Measurements from ENCODE around the gene SLTM. TPM values are rescaled to one million over a fixed set of nuclear protein-coding genes. Genes with fewer than 3 reads are reported as not detected.
A peak's percentile ranks its signal among the peaks of the same experiment; 100 is the strongest.
"Not testable (repeated sequence)": the region's sequence is repeated elsewhere in the genome, so short reads cannot be mapped to it uniquely, and the experiment has no call there.

Gene SLTM
- total RNA-seq, 1 donor from 2014 or later, result 68.2 TPM

GRCh38 chr15:58898150-58898680 is 35.3 kb downstream of the SLTM start:
- Histone ChIP-seq H3K27me3 (ENCODE audit: insufficient read depth, low read length) (no peaks in the 10 kb centered on the region), H3K27ac (ENCODE audit: low read depth, low read length) (no peak overlapping the region), H3K79me2 (ENCODE audit: insufficient read depth, low read length) (peaks cover 14% of the 10 kb centered on the region), H3K4me3 (ENCODE audit: insufficient read depth, low read depth, low read length) (no peak overlapping the region), H2AFZ (ENCODE audit: low read depth, low read length) (no peak overlapping the region), H4K20me1 (ENCODE audit: insufficient read depth, low read length) (peaks cover 16% of the 10 kb centered on the region), H3K9ac (ENCODE audit: low read length) (no peak overlapping the region), H3K36me3 (ENCODE audit: insufficient read depth, low read length) (peaks cover 55% of the 10 kb centered on the region), H3K9me3 (ENCODE audit: insufficient read depth, low read depth, low read length) (no peaks in the 10 kb centered on the region), H3K4me1 (ENCODE audit: insufficient read depth, low read length) (no peaks in the 10 kb centered on the region), H3K4me2 (ENCODE audit: low read length) (no peak overlapping the region)
- no peak for TF ChIP-seq EZH2 (IDR thresholded peaks at IDR 0.05; ENCODE audit: insufficient read depth, low read length)
- TF ChIP-seq CTCF (IDR thresholded peaks at IDR 0.05; ENCODE audit: insufficient read depth, low read depth, low read length), result no peak
- H3K36me3 Mint-ChIP-seq (ENCODE audit: low read depth, unreplicated experiment), result peaks cover 12% of the 10 kb centered on the region
- H3K27me3 Mint-ChIP-seq (ENCODE audit: low read depth, unreplicated experiment), result no peaks in the 10 kb centered on the region
- H3K4me3 Mint-ChIP-seq (ENCODE audit: unreplicated experiment), result no peak overlapping the region
- H3K9me3 Mint-ChIP-seq (ENCODE audit: unreplicated experiment), result no peaks in the 10 kb centered on the region
- DNase-seq (ENCODE audit: low read depth) (no peak), FAIRE-seq (no peak)
- no peak overlapping the region for H3K27ac Mint-ChIP-seq (ENCODE audit: unreplicated experiment)
- no peaks in the 10 kb centered on the region for H3K4me1 Mint-ChIP-seq (ENCODE audit: low read depth, unreplicated experiment)

- DNase-seq (ENCODE audit: low read depth) (peak; percentile 44), FAIRE-seq (no peak)
- Mint-ChIP-seq H3K9me3 (ENCODE audit: unreplicated experiment) (no peaks in the 10 kb centered on the region), H3K4me1 (ENCODE audit: low read depth, unreplicated experiment) (peaks cover 4% of the 10 kb centered on the region), H3K27me3 (ENCODE audit: low read depth, unreplicated experiment) (no peaks in the 10 kb centered on the region), H3K27ac (ENCODE audit: unreplicated experiment) (peak overlapping the region; percentile 16), H3K4me3 (ENCODE audit: unreplicated experiment) (no peak overlapping the region), H3K36me3 (ENCODE audit: low read depth, unreplicated experiment) (peaks cover 23% of the 10 kb centered on the region)
- H3K4me1 ChIP-seq (ENCODE audit: insufficient read depth, low read length), result no peaks in the 10 kb centered on the region
- no peak overlapping the region for H3K4me3 ChIP-seq (ENCODE audit: insufficient read depth, low read depth, low read length)
- H3K27me3 ChIP-seq (ENCODE audit: insufficient read depth, low read length), result no peaks in the 10 kb centered on the region
- no peaks in the 10 kb centered on the region for H3K79me2 ChIP-seq (ENCODE audit: insufficient read depth, low read length)
- no peak overlapping the region for H3K4me2 ChIP-seq (ENCODE audit: low read length)
- H2AFZ ChIP-seq (ENCODE audit: low read depth, low read length), result no peak overlapping the region
- H4K20me1 ChIP-seq (ENCODE audit: insufficient read depth, low read length), result peaks cover 4% of the 10 kb centered on the region
- H3K9ac ChIP-seq (ENCODE audit: low read length), result no peak overlapping the region
- no peaks in the 10 kb centered on the region for H3K9me3 ChIP-seq (ENCODE audit: insufficient read depth, low read depth, low read length)
- H3K36me3 ChIP-seq (ENCODE audit: insufficient read depth, low read length), result peaks cover 72% of the 10 kb centered on the region
- H3K27ac ChIP-seq (ENCODE audit: low read depth, low read length), result no peak overlapping the region
- TF ChIP-seq CTCF (IDR thresholded peaks at IDR 0.05; ENCODE audit: insufficient read depth, low read depth, low read length), result no peak
- no peak for TF ChIP-seq EZH2 (IDR thresholded peaks at IDR 0.05; ENCODE audit: insufficient read depth, low read length)
Observed at GRCh38 chr15:58889363-58889762, 44.1 kb downstream of the SLTM start.

- no peak overlapping the region for H3K4me3 Mint-ChIP-seq (ENCODE audit: unreplicated experiment)
- H3K36me3 Mint-ChIP-seq (ENCODE audit: low read depth, unreplicated experiment), result peaks cover 28% of the 10 kb centered on the region
- no peak for FAIRE-seq
Observed at GRCh38 chr15:58886921-58887320, 46.6 kb downstream of the SLTM start.

GRCh38 chr15:58883926-58884325 is 49.6 kb downstream of the SLTM start:
- H3K27me3 Mint-ChIP-seq (ENCODE audit: low read depth, unreplicated experiment); H3K79me2 ChIP-seq (ENCODE audit: insufficient read depth, low read length); H3K27ac ChIP-seq (ENCODE audit: low read depth, low read length); H2AFZ ChIP-seq (ENCODE audit: low read depth, low read length); H3K4me1 ChIP-seq (ENCODE audit: insufficient read depth, low read length); FAIRE-seq; H3K9ac ChIP-seq (ENCODE audit: low read length); H3K4me3 Mint-ChIP-seq (ENCODE audit: unreplicated experiment); H4K20me1 ChIP-seq (ENCODE audit: insufficient read depth, low read length); H3K4me2 ChIP-seq (ENCODE audit: low read length); H3K4me3 ChIP-seq (ENCODE audit: insufficient read depth, low read depth, low read length); H3K9me3 Mint-ChIP-seq (ENCODE audit: unreplicated experiment); H3K9me3 ChIP-seq (ENCODE audit: insufficient read depth, low read depth, low read length); H3K27me3 ChIP-seq (ENCODE audit: insufficient read depth, low read length); DNase-seq (ENCODE audit: low read depth); H3K27ac Mint-ChIP-seq (ENCODE audit: unreplicated experiment); H3K4me1 Mint-ChIP-seq (ENCODE audit: low read depth, unreplicated experiment): not testable (repeated sequence)
- H3K36me3 Mint-ChIP-seq (ENCODE audit: low read depth, unreplicated experiment), result peaks cover 27% of the 10 kb centered on the region
- peaks cover 58% of the 10 kb centered on the region for H3K36me3 ChIP-seq (ENCODE audit: insufficient read depth, low read length)

More at GRCh38 chr15:58886921-58887320, 46.6 kb downstream of the SLTM start:
- Mint-ChIP-seq H3K4me1 (ENCODE audit: low read depth, unreplicated experiment) (peaks cover 4% of the 10 kb centered on the region), H3K27ac (ENCODE audit: unreplicated experiment) (peak overlapping the region; percentile 1), H3K27me3 (ENCODE audit: low read depth, unreplicated experiment) (no peaks in the 10 kb centered on the region), H3K9me3 (ENCODE audit: unreplicated experiment) (no peaks in the 10 kb centered on the region)
- Histone ChIP-seq H3K4me1 (ENCODE audit: insufficient read depth, low read length) (no peaks in the 10 kb centered on the region), H3K79me2 (ENCODE audit: insufficient read depth, low read length) (no peaks in the 10 kb centered on the region), H3K4me3 (ENCODE audit: insufficient read depth, low read depth, low read length) (no peak overlapping the region), H3K9ac (ENCODE audit: low read length) (no peak overlapping the region), H4K20me1 (ENCODE audit: insufficient read depth, low read length) (peaks cover 9% of the 10 kb centered on the region), H3K4me2 (ENCODE audit: low read length) (no peak overlapping the region), H3K27me3 (ENCODE audit: insufficient read depth, low read length) (no peaks in the 10 kb centered on the region), H3K36me3 (ENCODE audit: insufficient read depth, low read length) (peaks cover 63% of the 10 kb centered on the region), H3K9me3 (ENCODE audit: insufficient read depth, low read depth, low read length) (no peaks in the 10 kb centered on the region), H3K27ac (ENCODE audit: low read depth, low read length) (no peak overlapping the region), H2AFZ (ENCODE audit: low read depth, low read length) (no peak overlapping the region)
- no peak for TF ChIP-seq CTCF (IDR thresholded peaks at IDR 0.05; ENCODE audit: insufficient read depth, low read depth, low read length)
- no peak for TF ChIP-seq EZH2 (IDR thresholded peaks at IDR 0.05; ENCODE audit: insufficient read depth, low read length)
- no peak for DNase-seq (ENCODE audit: low read depth)
